Glutamatergic neuron (in vitro differentiated cells): ENCODE measurements around the gene MARCKSL1. TPM values are rescaled to one million over a fixed set of nuclear protein-coding genes. Genes with fewer than 3 reads are reported as not detected.

Experiments
- DNase-seq: peaks from one replicate; pipeline ENCODE4 v3.0.0; 2022
- H3K27ac Mint-ChIP-seq: one replicate; pipeline ENCODE4 v1.8.0; 2020; ENCODE audit warnings: mild to moderate bottlenecking, mixed read lengths, inconsistent platforms; ENCODE audit not compliant: unreplicated experiment
- H3K27me3 Mint-ChIP-seq: one replicate; pipeline ENCODE4 v1.8.0; 2020; ENCODE audit warnings: mild to moderate bottlenecking, moderate library complexity, mixed read lengths, inconsistent platforms; ENCODE audit not compliant: unreplicated experiment
- H3K36me3 Mint-ChIP-seq: one replicate; pipeline ENCODE4 v1.8.0; 2020; ENCODE audit warnings: mild to moderate bottlenecking, mixed read lengths, inconsistent platforms; ENCODE audit not compliant: unreplicated experiment
- H3K4me1 Mint-ChIP-seq: one replicate; pipeline ENCODE4 v1.8.0; 2020; ENCODE audit warnings: mild to moderate bottlenecking, low read depth, mixed read lengths, inconsistent platforms; ENCODE audit not compliant: unreplicated experiment
- H3K4me3 Mint-ChIP-seq: one replicate; pipeline ENCODE4 v1.8.0; 2020; ENCODE audit warnings: mild to moderate bottlenecking, mixed read lengths, inconsistent platforms; ENCODE audit not compliant: unreplicated experiment
- H3K9me3 Mint-ChIP-seq: one replicate; pipeline ENCODE4 v1.8.0; 2020; ENCODE audit warnings: mild to moderate bottlenecking, moderate library complexity, mixed read lengths, inconsistent platforms; ENCODE audit not compliant: unreplicated experiment
- total RNA-seq: library from RNA; stranded (reverse); fragmentation: NEBNext Ultra II Directional; extraction: Animal tissue kit (Norgen Biotek cat#: 25700); gene quantifications from one replicate; pipeline ENCODE4 v1.2.1, GENCODE V29; 2021; ENCODE audit not compliant: unreplicated experiment
- TF ChIP-seq, protein P1 (sequence below): fragments of 200-600 bp; sonication (generic); IDR thresholded peaks from one replicate; pipeline ENCODE4 v1.5.0; 2021; ENCODE audit not compliant: partially characterized antibody, unreplicated experiment

MARCKSL1 gene
- total RNA-seq, 1 donor from 2014 or later = 912 TPM

DNA sequence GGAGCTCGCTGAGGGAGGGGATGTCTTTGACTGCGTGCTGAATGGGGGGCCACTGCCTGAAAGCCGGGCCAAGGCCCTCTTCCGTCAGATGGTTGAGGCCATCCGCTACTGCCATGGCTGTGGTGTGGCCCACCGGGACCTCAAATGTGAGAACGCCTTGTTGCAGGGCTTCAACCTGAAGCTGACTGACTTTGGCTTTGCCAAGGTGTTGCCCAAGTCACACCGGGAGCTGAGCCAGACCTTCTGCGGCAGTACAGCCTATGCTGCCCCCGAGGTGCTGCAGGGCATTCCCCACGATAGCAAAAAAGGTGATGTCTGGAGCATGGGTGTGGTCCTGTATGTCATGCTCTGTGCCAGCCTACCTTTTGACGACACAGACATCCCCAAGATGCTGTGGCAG lies 27.7 kb upstream of the MARCKSL1 start:
- peaks cover 14% of the 10 kb centered on the region for H3K9me3 Mint-ChIP-seq
- TF ChIP-seq, protein P1, sequence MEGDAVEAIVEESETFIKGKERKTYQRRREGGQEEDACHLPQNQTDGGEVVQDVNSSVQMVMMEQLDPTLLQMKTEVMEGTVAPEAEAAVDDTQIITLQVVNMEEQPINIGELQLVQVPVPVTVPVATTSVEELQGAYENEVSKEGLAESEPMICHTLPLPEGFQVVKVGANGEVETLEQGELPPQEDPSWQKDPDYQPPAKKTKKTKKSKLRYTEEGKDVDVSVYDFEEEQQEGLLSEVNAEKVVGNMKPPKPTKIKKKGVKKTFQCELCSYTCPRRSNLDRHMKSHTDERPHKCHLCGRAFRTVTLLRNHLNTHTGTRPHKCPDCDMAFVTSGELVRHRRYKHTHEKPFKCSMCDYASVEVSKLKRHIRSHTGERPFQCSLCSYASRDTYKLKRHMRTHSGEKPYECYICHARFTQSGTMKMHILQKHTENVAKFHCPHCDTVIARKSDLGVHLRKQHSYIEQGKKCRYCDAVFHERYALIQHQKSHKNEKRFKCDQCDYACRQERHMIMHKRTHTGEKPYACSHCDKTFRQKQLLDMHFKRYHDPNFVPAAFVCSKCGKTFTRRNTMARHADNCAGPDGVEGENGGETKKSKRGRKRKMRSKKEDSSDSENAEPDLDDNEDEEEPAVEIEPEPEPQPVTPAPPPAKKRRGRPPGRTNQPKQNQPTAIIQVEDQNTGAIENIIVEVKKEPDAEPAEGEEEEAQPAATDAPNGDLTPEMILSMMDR = no peak
- peaks cover 9% of the 10 kb centered on the region for H3K36me3 Mint-ChIP-seq
- peak overlapping the region; percentile 38 for H3K4me3 Mint-ChIP-seq
- H3K4me1 Mint-ChIP-seq = peaks cover 16% of the 10 kb centered on the region
- H3K27me3 Mint-ChIP-seq = peaks cover 18% of the 10 kb centered on the region
- no peak overlapping the region for H3K27ac Mint-ChIP-seq
- DNase-seq = no peak

DNA sequence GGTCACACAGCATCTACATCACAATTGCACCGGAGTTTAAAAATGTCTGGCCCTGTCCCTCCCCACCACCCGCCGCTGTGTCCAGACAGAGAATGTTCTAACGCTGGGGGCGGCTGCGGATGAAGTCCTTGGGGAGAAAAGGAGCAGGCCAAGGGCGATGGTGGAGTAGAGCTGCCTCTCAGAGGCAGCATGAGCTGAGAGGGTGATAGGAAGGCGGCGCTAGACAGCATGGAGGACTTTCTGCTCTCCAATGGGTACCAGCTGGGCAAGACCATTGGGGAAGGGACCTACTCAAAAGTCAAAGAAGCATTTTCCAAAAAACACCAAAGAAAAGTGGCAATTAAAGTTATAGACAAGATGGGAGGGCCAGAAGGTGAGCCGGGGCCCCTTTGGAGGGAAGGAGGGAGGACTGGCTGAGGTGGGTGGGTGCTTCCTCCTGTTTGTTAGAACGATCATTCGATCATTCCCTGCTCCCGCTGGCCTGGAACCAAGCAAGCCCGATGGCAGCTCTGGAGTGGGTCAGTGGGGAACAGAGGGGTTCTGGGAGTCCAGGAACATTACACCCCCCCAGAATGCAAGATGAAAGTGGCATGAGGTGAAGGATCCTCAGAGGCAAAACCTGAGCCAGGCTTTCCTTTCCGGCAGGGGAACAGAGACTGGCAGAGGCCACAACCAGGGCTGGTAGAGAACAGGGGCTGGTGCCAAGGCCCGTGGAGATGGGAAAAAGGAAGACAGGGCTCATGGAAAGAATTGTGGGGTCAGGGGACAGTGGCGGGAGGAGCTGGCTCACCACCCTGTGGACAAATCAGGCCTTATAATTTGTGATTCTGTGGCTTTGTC lies 26.7 kb upstream of the MARCKSL1 start, which contains the start of the genes FAM229A and TSSK3:
Gene FAM229A, minus strand, starts transcription at position 12 of the 840 bp plus-strand sequence. CDS start 394 bp downstream, outside the sequence.
Gene TSSK3, plus strand, starts transcription at position 66 of the 840 bp plus-strand sequence. Its CDS starts 163 bp downstream, at position 229.
- H3K27ac Mint-ChIP-seq = no peak within 1 kb of the TSS
- peaks cover 18% of the 10 kb centered on the region for H3K27me3 Mint-ChIP-seq

DNA sequence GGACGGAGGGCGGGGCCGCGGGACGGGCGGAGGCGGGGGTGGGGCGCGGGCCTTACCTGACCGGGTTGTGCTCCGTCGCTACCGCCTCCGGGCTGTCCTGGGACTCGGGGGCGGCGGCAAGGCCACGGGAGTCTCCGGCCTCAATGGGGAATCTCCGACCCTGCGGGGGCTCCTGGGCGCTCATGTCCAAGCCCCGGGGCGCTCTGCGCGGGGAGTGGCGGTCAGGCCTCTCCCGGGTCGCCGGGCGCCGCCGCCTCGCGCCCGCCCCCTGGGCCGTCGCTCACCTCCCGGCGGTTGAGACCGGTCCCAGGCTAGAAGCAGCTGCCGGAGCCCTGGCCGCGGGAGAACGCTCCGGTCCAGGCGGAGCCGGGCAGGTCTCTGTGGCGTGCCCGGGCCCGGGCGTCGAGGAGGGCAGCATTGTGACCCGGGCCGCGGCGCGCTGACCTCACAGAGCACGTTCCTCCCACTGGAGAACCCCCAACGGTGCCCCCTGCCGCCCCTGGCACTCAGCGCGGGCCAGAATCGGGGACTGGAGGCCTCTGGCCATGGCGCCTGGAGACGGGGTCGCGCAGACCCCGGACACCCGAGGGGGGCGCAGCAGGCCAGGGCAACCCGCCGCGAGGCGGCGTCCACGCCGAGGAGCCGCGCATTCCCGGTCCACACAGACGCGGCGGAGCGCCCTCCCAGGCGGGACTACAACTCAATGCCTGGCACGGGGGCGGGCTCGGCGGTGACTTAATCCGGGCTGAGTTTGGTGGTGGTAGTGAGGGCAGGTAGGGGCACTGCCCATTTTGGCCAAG lies 25.8 kb upstream of the MARCKSL1 start:
- H3K9me3 Mint-ChIP-seq = peaks cover 14% of the 10 kb centered on the region
- peaks cover 17% of the 10 kb centered on the region for H3K4me1 Mint-ChIP-seq
- H3K27me3 Mint-ChIP-seq = peaks cover 22% of the 10 kb centered on the region
- H3K36me3 Mint-ChIP-seq = peaks cover 9% of the 10 kb centered on the region
- H3K4me3 Mint-ChIP-seq = peak overlapping the region; percentile 64
- TF ChIP-seq, protein P1 = peak; percentile 27
- DNase-seq = peak; percentile 61
- no peak overlapping the region for H3K27ac Mint-ChIP-seq

More for the DNA sequence above, 26.7 kb upstream of the MARCKSL1 start, which contains the start of the genes FAM229A and TSSK3:
- no peak for DNase-seq
- TF ChIP-seq, protein P1 = no peak
- H3K9me3 Mint-ChIP-seq = peaks cover 14% of the 10 kb centered on the region
- H3K4me1 Mint-ChIP-seq = peaks cover 16% of the 10 kb centered on the region
- peaks cover 9% of the 10 kb centered on the region for H3K36me3 Mint-ChIP-seq
- H3K4me3 Mint-ChIP-seq = peak within 1 kb of the TSS; percentile 64

DNA sequence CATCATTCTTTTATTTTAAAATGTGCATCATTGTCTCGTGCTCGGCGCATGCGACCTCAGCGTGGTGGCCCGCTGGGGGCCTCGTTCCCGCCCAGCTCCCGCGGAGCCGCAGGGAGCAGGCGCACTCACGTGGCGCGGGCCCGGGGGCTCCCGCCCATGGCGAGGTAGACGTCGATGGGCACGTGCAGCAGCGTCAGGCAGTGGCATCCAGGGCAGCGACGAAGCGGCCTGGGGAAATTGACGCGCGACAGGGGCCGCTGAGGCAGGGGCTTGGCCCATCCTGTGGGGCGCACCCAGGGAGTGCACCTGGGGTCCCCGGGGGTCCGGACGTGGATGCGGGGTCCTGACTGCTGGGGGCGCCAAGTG lies 25.3 kb upstream of the MARCKSL1 start:
- H3K4me1 Mint-ChIP-seq = peaks cover 17% of the 10 kb centered on the region
- H3K27me3 Mint-ChIP-seq = peaks cover 22% of the 10 kb centered on the region
- no peak overlapping the region for H3K4me3 Mint-ChIP-seq
- DNase-seq = no peak
- TF ChIP-seq, protein P1 = no peak
- H3K9me3 Mint-ChIP-seq = peaks cover 14% of the 10 kb centered on the region
- no peak overlapping the region for H3K27ac Mint-ChIP-seq
- H3K36me3 Mint-ChIP-seq = peaks cover 9% of the 10 kb centered on the region
